Endothelial cell of umbilical vein (primary cell): ENCODE measurements around the gene SESTD1. TPM values are rescaled to one million over a fixed set of nuclear protein-coding genes. Genes with fewer than 3 reads are reported as not detected.

Source experiments
- BruUV-seq: library from RNA; stranded (reverse); fragments of 400-500 nt; replicated peaks from 2 replicates; lab custom pipeline; 2021; lab: Mats Ljungman, UMichigan
- CTCF ChIA-PET: fragments of 300-600, 350-600 bp; sonication (Branson Sonifier 250); formaldehyde crosslinking; loops from one replicate; lab custom pipeline; 2021; ENCODE audit warnings: antibody characterized with exemption, inconsistent platforms; lab: Charles Lee
- POLR2A ChIA-PET: fragments of 300-600, 350-600 bp; sonication (Branson Sonifier 250); formaldehyde crosslinking; loops from one replicate; lab custom pipeline; 2021; ENCODE audit warnings: antibody characterized with exemption, inconsistent platforms; lab: Charles Lee
- DNase-seq: peaks from one replicate; pipeline ENCODE4 v3.0.0-alpha.2; 2011; ENCODE audit warnings: low read depth, low spot score
- FAIRE-seq: peaks from 2 replicates; lab custom pipeline; 2011; peaks lifted over from hg19 to GRCh38; lab: Jason Lieb, UNC
- H2AFZ ChIP-seq: 2 replicates; pipeline ENCODE4 v1.6.0; 2012; ENCODE audit warnings: low read depth, low read length, control low read depth, inconsistent platforms
- H3K27ac ChIP-seq: 2 replicates; pipeline ENCODE4 v1.5.1; 2011; ENCODE audit warnings: low read depth, mild to moderate bottlenecking, control low read depth, low read length, moderate library complexity; ENCODE audit not compliant: insufficient read depth
- H3K27me3 ChIP-seq, 2 experiments: 2 replicates each; pipeline versions ENCODE4 v1.6.0 to v1.6.1; 2011; ENCODE audit warnings: low read length in 2 of 2, mixed read lengths in 1 of 2; ENCODE audit not compliant: control insufficient read depth in 2 of 2, insufficient read depth in 2 of 2
- H3K36me3 ChIP-seq, 2 experiments: 2 replicates in 1 of 2; 3 replicates in 1 of 2; pipeline ENCODE4 v1.5.1; 2011; ENCODE audit warnings: low read length in 2 of 2, mild to moderate bottlenecking in 1 of 2, moderate library complexity in 1 of 2; ENCODE audit not compliant: control insufficient read depth in 2 of 2, insufficient read depth in 2 of 2; ENCODE audit errors: extremely low read depth in 1 of 2
- H3K4me1 ChIP-seq: 3 replicates; pipeline ENCODE4 v1.5.1; 2011; ENCODE audit warnings: mild to moderate bottlenecking, low read length; ENCODE audit not compliant: control insufficient read depth, insufficient read depth; ENCODE audit errors: extremely low read depth
- H3K4me2 ChIP-seq: 2 replicates; pipeline ENCODE4 v1.6.1; 2011; ENCODE audit warnings: low read length, control low read depth, mixed read lengths; ENCODE audit not compliant: insufficient read depth
- H3K4me3 ChIP-seq, 3 experiments: fragments of 200-600 bp in 1 of 3; sonication (generic), shearing (Covaris generic) in 1 of 3; replicated peaks in 1 of 3; 2 replicates each; pipeline ENCODE4 v1.5.1; 2011 to 2016; ENCODE audit warnings: control low read depth in 3 of 3, low read length in 3 of 3, mild to moderate bottlenecking in 2 of 3, inconsistent platforms in 1 of 3, low read depth in 1 of 3, moderate library complexity in 1 of 3; ENCODE audit not compliant: insufficient read depth in 1 of 3
- H3K79me2 ChIP-seq: 2 replicates; pipeline ENCODE4 v1.6.0; 2012; ENCODE audit warnings: low read length, inconsistent platforms; ENCODE audit not compliant: control insufficient read depth, insufficient read depth
- H3K9ac ChIP-seq: replicated peaks from 2 replicates; pipeline ENCODE3; 2011; ENCODE audit warnings: low read length, control low read depth; ENCODE audit not compliant: insufficient read depth; ENCODE audit errors: extremely low read depth
- H3K9me1 ChIP-seq: replicated peaks from 3 replicates; pipeline ENCODE4 v1.6.0; 2011; ENCODE audit warnings: mild to moderate bottlenecking, low read length; ENCODE audit not compliant: control insufficient read depth, insufficient read depth; ENCODE audit errors: extremely low read depth
- H3K9me3 ChIP-seq: replicated peaks from 2 replicates; pipeline ENCODE4 v1.5.1; 2012; ENCODE audit warnings: low read length, inconsistent platforms; ENCODE audit not compliant: control insufficient read depth, insufficient read depth
- H4K20me1 ChIP-seq: replicated peaks from 2 replicates; pipeline ENCODE3; 2011; ENCODE audit warnings: mild to moderate bottlenecking, low read length; ENCODE audit not compliant: control insufficient read depth, insufficient read depth; ENCODE audit errors: extremely low read depth
- EZH2 ChIP-seq: IDR thresholded peaks from 2 replicates; pipeline ENCODE4 v1.6.1; 2012; ENCODE audit warnings: borderline replicate concordance, low read depth, mild to moderate bottlenecking, moderate library complexity, low read length, inconsistent platforms; ENCODE audit not compliant: severe bottlenecking
- FOS ChIP-seq: IDR thresholded peaks from 2 replicates; pipeline ENCODE4 v1.6.1; 2011; ENCODE audit warnings: mild to moderate bottlenecking, low read length, moderate library complexity, borderline replicate concordance; ENCODE audit not compliant: insufficient read depth
- GATA2 ChIP-seq: IDR thresholded peaks from 2 replicates; pipeline ENCODE4 v1.7.0; 2011; ENCODE audit warnings: low read depth, mild to moderate bottlenecking, moderate library complexity, mixed read lengths, low read length; ENCODE audit not compliant: insufficient read length, insufficient read depth
- JUN ChIP-seq: IDR thresholded peaks from 2 replicates; pipeline ENCODE4 v1.6.1; 2011; ENCODE audit warnings: borderline replicate concordance, low read depth; ENCODE audit not compliant: insufficient read length, insufficient read depth
- MYC ChIP-seq: IDR thresholded peaks from one replicate; pipeline ENCODE4 v1.6.1; 2011; ENCODE audit warnings: mild to moderate bottlenecking, low read depth, low read length
- POLR2A ChIP-seq: IDR thresholded peaks from 2 replicates; pipeline ENCODE4 v1.6.1; 2012; ENCODE audit warnings: low read depth, mild to moderate bottlenecking, control low read depth, low read length
- POLR2AphosphoS5 ChIP-seq: IDR thresholded peaks from 2 replicates; pipeline ENCODE4 v1.6.1; 2012; ENCODE audit warnings: low read depth, mild to moderate bottlenecking, control low read depth, low read length, moderate library complexity; ENCODE audit not compliant: insufficient read depth
- dilution Hi-C: fragments of 300-500 bp; cut with MboI; formaldehyde crosslinking; loops from one replicate; pipeline ENCODE4 v1.15.0; 2019; ENCODE audit warnings: low sequenced_read_pairs; ENCODE audit not compliant: extremely low pct_ligation_motif_present
- intact Hi-C: fragments of 100-400 bp; cut with micrococcal nuclease; formaldehyde crosslinking; loops from one replicate; pipeline ENCODE4 v1.10.0; 2022
- polyA plus RNA-seq, 4 experiments: library from polyadenylated mRNA; depleted of rRNA in 3 of 4; stranded (reverse) in 3 of 4; unstranded in 1 of 4; fragments of >200 nt; gene quantifications; 2 replicates each; pipeline versions ENCODE4 v1.2.1 to v1.2.3, GENCODE V29; 2011 to 2012; ENCODE audit warnings: missing spikeins in 1 of 4
- total RNA-seq: library from RNA; stranded (reverse); gene quantifications from 2 replicates; pipeline ENCODE4 v1.2.3, GENCODE V29; 2021
- TF ChIP-seq, protein P1 (sequence below): IDR thresholded peaks from 2 replicates; pipeline ENCODE4 v1.6.1; 2011; ENCODE audit not compliant: insufficient read depth, insufficient read length
- TF ChIP-seq, protein P2 (sequence below), 2 donors: IDR thresholded peaks; 1 replicate in 1 of 2; 2 replicates in 1 of 2; pipeline ENCODE4 v1.5.1; 2011; ENCODE audit warnings: low read length in 2 of 2, mild to moderate bottlenecking in 2 of 2, moderate library complexity in 2 of 2, control low read depth in 1 of 2, inconsistent platforms in 1 of 2, low read depth in 1 of 2; ENCODE audit not compliant: insufficient read depth in 1 of 2; ENCODE audit errors: extremely low read depth in 1 of 2

Gene SESTD1
- total and polyA plus RNA-seq, 2 donors (not counting 3 experiments of a cell fraction or from before 2014, with no cell fraction given), result 9.8 to 72.4 TPM

DNA sequence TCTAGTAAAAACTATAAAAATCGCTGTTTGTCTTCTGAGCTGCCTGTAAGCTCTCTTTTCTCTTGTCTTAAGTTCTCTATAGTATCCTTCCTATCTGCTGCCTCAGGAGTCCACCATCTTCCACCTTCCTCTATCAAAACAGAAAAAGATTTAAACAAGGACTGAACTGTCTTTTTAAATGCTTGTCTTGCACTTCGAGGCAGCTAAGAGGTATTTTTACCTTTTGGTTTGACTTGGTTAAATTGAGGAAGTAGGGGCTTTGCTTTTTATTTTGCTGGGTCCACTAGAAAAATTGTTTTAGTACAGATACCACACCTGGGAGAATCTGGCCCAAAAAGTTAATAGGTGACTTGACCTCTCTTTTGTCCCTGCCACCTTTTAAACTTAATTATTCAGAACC, 12.2 kb downstream of the SESTD1 start:
- no peak for FAIRE-seq
- CTCF ChIA-PET, result no interaction called here

More for the DNA sequence above, 12.2 kb downstream of the SESTD1 start:
- POLR2A ChIA-PET, result no interaction called here
- Histone ChIP-seq H3K4me3 (no peak overlapping the region), H3K36me3 (no peaks in the 10 kb centered on the region), H3K9ac (no peak overlapping the region), H3K9me3 (no peaks in the 10 kb centered on the region), H3K9me1 (no peaks in the 10 kb centered on the region), H3K27ac (no peak overlapping the region), H3K79me2 (peaks cover 81% of the 10 kb centered on the region), H3K27me3 (no peaks in the 10 kb centered on the region), H4K20me1 (peaks cover 12% of the 10 kb centered on the region), H3K4me2 (no peak overlapping the region), H3K4me1 (no peaks in the 10 kb centered on the region), H2AFZ (no peak overlapping the region)
- intact Hi-C loops, result no loop called here
- BruUV-seq, result no TSS peak
- dilution Hi-C loops, result no loop called here
- DNase-seq, result no peak
- TF ChIP-seq MYC, result no peak
- TF ChIP-seq, protein P1, sequence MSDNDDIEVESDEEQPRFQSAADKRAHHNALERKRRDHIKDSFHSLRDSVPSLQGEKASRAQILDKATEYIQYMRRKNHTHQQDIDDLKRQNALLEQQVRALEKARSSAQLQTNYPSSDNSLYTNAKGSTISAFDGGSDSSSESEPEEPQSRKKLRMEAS, result no peak
- TF ChIP-seq GATA2, result no peak
- no peak for TF ChIP-seq POLR2A
- no peak for TF ChIP-seq JUN
- TF ChIP-seq POLR2AphosphoS5, result no peak
- no peak for TF ChIP-seq EZH2
- TF ChIP-seq, protein P2, sequence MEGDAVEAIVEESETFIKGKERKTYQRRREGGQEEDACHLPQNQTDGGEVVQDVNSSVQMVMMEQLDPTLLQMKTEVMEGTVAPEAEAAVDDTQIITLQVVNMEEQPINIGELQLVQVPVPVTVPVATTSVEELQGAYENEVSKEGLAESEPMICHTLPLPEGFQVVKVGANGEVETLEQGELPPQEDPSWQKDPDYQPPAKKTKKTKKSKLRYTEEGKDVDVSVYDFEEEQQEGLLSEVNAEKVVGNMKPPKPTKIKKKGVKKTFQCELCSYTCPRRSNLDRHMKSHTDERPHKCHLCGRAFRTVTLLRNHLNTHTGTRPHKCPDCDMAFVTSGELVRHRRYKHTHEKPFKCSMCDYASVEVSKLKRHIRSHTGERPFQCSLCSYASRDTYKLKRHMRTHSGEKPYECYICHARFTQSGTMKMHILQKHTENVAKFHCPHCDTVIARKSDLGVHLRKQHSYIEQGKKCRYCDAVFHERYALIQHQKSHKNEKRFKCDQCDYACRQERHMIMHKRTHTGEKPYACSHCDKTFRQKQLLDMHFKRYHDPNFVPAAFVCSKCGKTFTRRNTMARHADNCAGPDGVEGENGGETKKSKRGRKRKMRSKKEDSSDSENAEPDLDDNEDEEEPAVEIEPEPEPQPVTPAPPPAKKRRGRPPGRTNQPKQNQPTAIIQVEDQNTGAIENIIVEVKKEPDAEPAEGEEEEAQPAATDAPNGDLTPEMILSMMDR (IDR thresholded peaks at IDR 0.05; ENCODE audit: extremely low read depth in 1 of 2, insufficient read depth in 1 of 2, low read depth in 1 of 2, low read length in 2 of 2), result no peak
- TF ChIP-seq FOS, result no peak
